Measurements from ENCODE around the gene ZBTB7C.

The ZBTB7C gene

GRCh38 chr18:48256848-48257247 is 152.3 kb downstream of the ZBTB7C start:
- no peaks in the 10 kb centered on the region for H3K36me3 ChIP-seq (ENCODE audit: control insufficient read depth in 2 of 2, insufficient read depth in 1 of 2, low read length in 2 of 2)
- H3K4me3 ChIP-seq (ENCODE audit: low read depth, low read length), result no peak overlapping the region
- H3K4me1 ChIP-seq (ENCODE audit: control insufficient read depth, insufficient read depth, low read length), result no peaks in the 10 kb centered on the region
- no peak overlapping the region for H3K27ac ChIP-seq (ENCODE audit: extremely low read depth, low read depth, low read length)
- H3K9me3 ChIP-seq (ENCODE audit: control insufficient read depth, insufficient read depth, low read depth, low read length), result no peaks in the 10 kb centered on the region
- TF ChIP-seq ZNF664 (tag by site-specific recombination; IDR thresholded peaks at IDR 0.05), result no peak
- no peak for TF ChIP-seq ZNF174 (tag by site-specific recombination; IDR thresholded peaks at IDR 0.05)
- TF ChIP-seq ZNF169 (tag by site-specific recombination; IDR thresholded peaks at IDR 0.05), result no peak
- TF ChIP-seq ZBTB6 (tag by site-specific recombination; IDR thresholded peaks at IDR 0.05), result no peak
- TF ChIP-seq ZNF658 (tag by site-specific recombination; IDR thresholded peaks at IDR 0.05), result no peak
- CTCF ChIA-PET, result interaction anchor here (1.0 to 1.7 kb wide), 2 partner anchors 189 to 199 kb away, joined by 3 to 5 read pairs; no protein-coding TSS in a partner anchor
- POLR2A ChIA-PET, result no interaction called here

DNA sequence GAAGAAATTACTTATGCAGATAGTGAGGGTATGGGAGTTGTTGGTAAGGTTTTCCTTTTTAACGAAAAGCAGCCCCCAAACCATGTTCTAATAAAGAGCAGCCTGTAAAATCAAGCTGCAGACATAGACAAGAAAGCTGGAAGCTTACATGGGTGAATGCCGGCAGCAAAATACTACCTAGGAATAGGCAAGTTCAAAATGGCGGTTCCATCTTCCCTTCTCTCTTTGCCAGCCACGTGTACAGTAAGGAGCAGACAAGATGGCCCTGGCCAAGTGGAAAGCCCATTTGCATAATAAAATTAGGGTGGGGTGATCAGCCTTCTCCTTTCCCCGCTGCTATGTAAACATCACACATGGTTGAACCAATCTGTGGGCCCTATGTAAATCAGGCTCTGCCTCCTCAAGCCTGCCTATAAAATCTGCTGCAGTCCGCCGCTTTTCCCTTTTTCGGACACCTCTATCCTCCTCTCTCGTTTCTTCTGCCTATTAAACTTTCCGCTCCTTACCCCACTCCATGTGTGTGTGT is 155.0 kb downstream of the ZBTB7C start:
- POLR2A ChIA-PET, result no interaction called here
- TF ChIP-seq, protein P1, sequence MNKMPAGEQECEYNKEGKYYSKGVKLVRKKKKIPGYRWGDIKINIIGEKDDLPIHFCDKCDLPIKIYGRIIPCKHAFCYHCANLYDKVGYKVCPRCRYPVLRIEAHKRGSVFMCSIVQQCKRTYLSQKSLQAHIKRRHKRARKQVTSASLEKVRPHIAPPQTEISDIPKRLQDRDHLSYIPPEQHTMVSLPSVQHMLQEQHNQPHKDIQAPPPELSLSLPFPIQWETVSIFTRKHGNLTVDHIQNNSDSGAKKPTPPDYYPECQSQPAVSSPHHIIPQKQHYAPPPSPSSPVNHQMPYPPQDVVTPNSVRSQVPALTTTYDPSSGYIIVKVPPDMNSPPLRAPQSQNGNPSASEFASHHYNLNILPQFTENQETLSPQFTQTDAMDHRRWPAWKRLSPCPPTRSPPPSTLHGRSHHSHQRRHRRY (tag by site-specific recombination; IDR thresholded peaks at IDR 0.05), result no peak
- TF ChIP-seq ZNF155 (tag by site-specific recombination; IDR thresholded peaks at IDR 0.05) (no peak), ZNF2 (tag by site-specific recombination; IDR thresholded peaks at IDR 0.05) (no peak), ZNF362 (tag by site-specific recombination; IDR thresholded peaks at IDR 0.05) (no peak), ZNF514 (tag by site-specific recombination; IDR thresholded peaks at IDR 0.05) (no peak), ZNF132 (tag by site-specific recombination; IDR thresholded peaks at IDR 0.05; ENCODE audit: borderline replicate concordance) (no peak)
- H3K4me1 ChIP-seq (ENCODE audit: control insufficient read depth, insufficient read depth, low read length), result no peaks in the 10 kb centered on the region
- CTCF ChIA-PET, result interaction anchor here (2.1 kb wide), 1 partner anchor 25 kb away, joined by 5 read pairs; no protein-coding TSS in a partner anchor
- H3K4me3 ChIP-seq (ENCODE audit: low read depth, low read length), result no peak overlapping the region
- no peaks in the 10 kb centered on the region for H3K9me3 ChIP-seq (ENCODE audit: control insufficient read depth, insufficient read depth, low read depth, low read length)
- no peaks in the 10 kb centered on the region for H3K36me3 ChIP-seq (ENCODE audit: control insufficient read depth in 2 of 2, insufficient read depth in 1 of 2, low read length in 2 of 2)
- no peak overlapping the region for H3K27ac ChIP-seq (ENCODE audit: extremely low read depth, low read depth, low read length)

- no peaks in the 10 kb centered on the region for H3K4me1 ChIP-seq (ENCODE audit: control insufficient read depth, insufficient read depth, low read length)
- H3K36me3 ChIP-seq (ENCODE audit: control insufficient read depth in 2 of 2, insufficient read depth in 1 of 2, low read length in 2 of 2), result no peaks in the 10 kb centered on the region
- no peak overlapping the region for H3K27ac ChIP-seq (ENCODE audit: extremely low read depth, low read depth, low read length)
- no peaks in the 10 kb centered on the region for H3K9me3 ChIP-seq (ENCODE audit: control insufficient read depth, insufficient read depth, low read depth, low read length)
- ChIA-PET CTCF (interaction anchor here (1.5 kb wide), 1 partner anchor 22 kb away, joined by 4 read pairs; no protein-coding TSS in a partner anchor), POLR2A (no interaction called here)
- no peak overlapping the region for H3K4me3 ChIP-seq (ENCODE audit: low read depth, low read length)
- no peak for TF ChIP-seq PRDM6 (tag by site-specific recombination; IDR thresholded peaks at IDR 0.05)
- no peak for TF ChIP-seq ZBTB1 (tag by site-specific recombination; IDR thresholded peaks at IDR 0.05)
- TF ChIP-seq ZNF529 (tag by site-specific recombination; IDR thresholded peaks at IDR 0.05; ENCODE audit: insufficient replicate concordance), result no peak
- no peak for TF ChIP-seq ZEB2 (tag by site-specific recombination; IDR thresholded peaks at IDR 0.05)
- no peak for TF ChIP-seq SALL2 (tag by site-specific recombination; IDR thresholded peaks at IDR 0.05; ENCODE audit: borderline replicate concordance)
- TF ChIP-seq ZNF302 (tag by site-specific recombination; IDR thresholded peaks at IDR 0.05; ENCODE audit: low read depth), result no peak
- TF ChIP-seq ZNF211 (tag by site-specific recombination; IDR thresholded peaks at IDR 0.05; ENCODE audit: low read depth), result no peak
- TF ChIP-seq, protein P2, sequence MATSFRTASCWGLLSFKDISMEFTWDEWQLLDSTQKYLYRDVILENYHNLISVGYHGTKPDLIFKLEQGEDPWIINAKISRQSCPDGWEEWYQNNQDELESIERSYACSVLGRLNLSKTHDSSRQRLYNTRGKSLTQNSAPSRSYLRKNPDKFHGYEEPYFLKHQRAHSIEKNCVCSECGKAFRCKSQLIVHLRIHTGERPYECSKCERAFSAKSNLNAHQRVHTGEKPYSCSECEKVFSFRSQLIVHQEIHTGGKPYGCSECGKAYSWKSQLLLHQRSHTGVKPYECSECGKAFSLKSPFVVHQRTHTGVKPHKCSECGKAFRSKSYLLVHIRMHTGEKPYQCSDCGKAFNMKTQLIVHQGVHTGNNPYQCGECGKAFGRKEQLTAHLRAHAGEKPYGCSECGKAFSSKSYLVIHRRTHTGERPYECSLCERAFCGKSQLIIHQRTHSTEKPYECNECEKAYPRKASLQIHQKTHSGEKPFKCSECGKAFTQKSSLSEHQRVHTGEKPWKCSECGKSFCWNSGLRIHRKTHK (tag by site-specific recombination; IDR thresholded peaks at IDR 0.05), result no peak
- TF ChIP-seq ZNF112 (tag by site-specific recombination; IDR thresholded peaks at IDR 0.05), result no peak
- TF ChIP-seq, protein P3, sequence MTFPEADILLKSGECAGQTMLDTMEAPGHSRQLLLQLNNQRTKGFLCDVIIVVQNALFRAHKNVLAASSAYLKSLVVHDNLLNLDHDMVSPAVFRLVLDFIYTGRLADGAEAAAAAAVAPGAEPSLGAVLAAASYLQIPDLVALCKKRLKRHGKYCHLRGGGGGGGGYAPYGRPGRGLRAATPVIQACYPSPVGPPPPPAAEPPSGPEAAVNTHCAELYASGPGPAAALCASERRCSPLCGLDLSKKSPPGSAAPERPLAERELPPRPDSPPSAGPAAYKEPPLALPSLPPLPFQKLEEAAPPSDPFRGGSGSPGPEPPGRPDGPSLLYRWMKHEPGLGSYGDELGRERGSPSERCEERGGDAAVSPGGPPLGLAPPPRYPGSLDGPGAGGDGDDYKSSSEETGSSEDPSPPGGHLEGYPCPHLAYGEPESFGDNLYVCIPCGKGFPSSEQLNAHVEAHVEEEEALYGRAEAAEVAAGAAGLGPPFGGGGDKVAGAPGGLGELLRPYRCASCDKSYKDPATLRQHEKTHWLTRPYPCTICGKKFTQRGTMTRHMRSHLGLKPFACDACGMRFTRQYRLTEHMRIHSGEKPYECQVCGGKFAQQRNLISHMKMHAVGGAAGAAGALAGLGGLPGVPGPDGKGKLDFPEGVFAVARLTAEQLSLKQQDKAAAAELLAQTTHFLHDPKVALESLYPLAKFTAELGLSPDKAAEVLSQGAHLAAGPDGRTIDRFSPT (tag by site-specific recombination; IDR thresholded peaks at IDR 0.05), result no peak
- no peak for TF ChIP-seq ZNF621 (tag by site-specific recombination; IDR thresholded peaks at IDR 0.05)
- TF ChIP-seq ZNF843 (tag by site-specific recombination; IDR thresholded peaks at IDR 0.05), result no peak
- no peak for TF ChIP-seq ZNF140 (tag by site-specific recombination; IDR thresholded peaks at IDR 0.05)
These were observed 156.7 kb downstream of the ZBTB7C start for GRCh38 chr18:48252525-48252924.
